Measurements from ENCODE around the gene CDC42EP3.
A peak's percentile ranks its signal among the peaks of the same experiment; 100 is the strongest.

Gene CDC42EP3

GRCh38 chr2:37629529-37629928, 41.9 kb downstream of the CDC42EP3 start:
- peaks cover 3% of the 10 kb centered on the region for H3K9me3 Mint-ChIP-seq
- H3K36me3 Mint-ChIP-seq (ENCODE audit: low read depth) = peaks cover 6% of the 10 kb centered on the region
- peak overlapping the region; percentile 67 for H3K27ac Mint-ChIP-seq
- no peaks in the 10 kb centered on the region for H3K27me3 Mint-ChIP-seq
- H3K4me3 Mint-ChIP-seq = no peak overlapping the region
- peaks cover 89% of the 10 kb centered on the region for H3K4me1 Mint-ChIP-seq (ENCODE audit: low read depth)
- no peak for DNase-seq

DNA sequence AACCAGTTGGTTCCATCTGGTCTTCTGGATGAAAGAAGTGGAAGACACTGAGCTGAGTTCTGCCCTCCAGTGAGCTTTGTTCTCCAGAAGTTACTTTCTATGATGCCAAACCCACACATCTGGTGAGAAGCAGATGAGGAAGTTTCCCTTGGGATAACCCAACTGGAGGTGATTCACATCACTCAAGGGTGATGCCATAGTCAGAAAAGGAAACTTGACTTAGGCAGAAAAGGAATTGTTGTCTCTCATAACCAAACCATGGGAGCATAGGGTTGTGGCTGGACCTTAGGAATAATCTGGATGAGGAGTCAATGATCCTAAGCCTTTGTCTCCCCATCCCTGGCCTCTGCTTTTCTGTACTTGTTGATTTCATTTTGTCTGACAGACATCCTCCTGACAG, 43.7 kb downstream of the CDC42EP3 start:
- no peaks in the 10 kb centered on the region for H3K27me3 Mint-ChIP-seq
- no peak for DNase-seq
- peak overlapping the region; percentile 79 for H3K27ac Mint-ChIP-seq
- H3K4me1 Mint-ChIP-seq (ENCODE audit: low read depth) = peaks cover 90% of the 10 kb centered on the region
- peaks cover 11% of the 10 kb centered on the region for H3K9me3 Mint-ChIP-seq
- peaks cover 6% of the 10 kb centered on the region for H3K36me3 Mint-ChIP-seq (ENCODE audit: low read depth)
- H3K4me3 Mint-ChIP-seq = no peak overlapping the region

DNA sequence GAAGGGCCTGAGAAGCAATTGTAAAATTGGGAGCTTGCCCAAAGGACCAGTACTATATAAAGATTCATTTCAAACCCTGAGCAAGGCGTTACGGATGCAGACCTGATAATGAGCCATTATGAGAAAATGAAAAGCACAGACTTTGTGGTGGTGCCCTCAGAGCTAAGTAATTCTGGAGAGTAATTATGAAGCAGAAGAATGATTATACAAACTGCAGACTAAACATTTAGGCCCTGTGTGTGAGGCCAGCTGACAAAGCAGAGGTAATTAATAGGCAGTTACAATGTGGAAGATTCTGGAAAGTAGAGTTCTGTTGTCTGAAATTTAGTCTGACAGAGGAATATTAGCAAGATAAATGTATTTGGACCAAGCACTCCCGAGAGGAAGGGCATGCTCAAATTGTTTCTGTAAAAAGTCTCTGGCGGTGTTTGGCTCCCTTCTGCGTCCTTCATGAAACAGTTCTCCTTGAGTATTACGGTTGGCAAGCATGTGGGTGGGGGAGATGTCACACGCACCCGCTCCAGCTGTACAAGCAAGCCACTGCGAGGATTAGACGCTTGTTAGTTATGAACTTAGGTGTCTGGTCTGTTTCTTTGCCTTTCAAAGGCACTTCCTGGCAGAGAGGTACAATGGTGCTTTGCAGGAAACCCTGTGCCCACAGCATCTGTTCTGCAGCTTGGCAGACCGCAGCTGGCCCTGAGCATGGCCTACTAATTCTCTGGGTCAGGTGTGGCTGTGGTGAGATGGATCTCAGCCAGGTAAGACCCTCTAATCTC, 45.5 kb downstream of the CDC42EP3 start:
- Mint-ChIP-seq H3K4me1 (ENCODE audit: low read depth) (peaks cover 95% of the 10 kb centered on the region), H3K27me3 (no peaks in the 10 kb centered on the region), H3K27ac (peak overlapping the region; percentile 95), H3K4me3 (peak overlapping the region; percentile 45), H3K9me3 (peaks cover 11% of the 10 kb centered on the region), H3K36me3 (ENCODE audit: low read depth) (peaks cover 4% of the 10 kb centered on the region)
- peak; percentile 61 for DNase-seq

DNA sequence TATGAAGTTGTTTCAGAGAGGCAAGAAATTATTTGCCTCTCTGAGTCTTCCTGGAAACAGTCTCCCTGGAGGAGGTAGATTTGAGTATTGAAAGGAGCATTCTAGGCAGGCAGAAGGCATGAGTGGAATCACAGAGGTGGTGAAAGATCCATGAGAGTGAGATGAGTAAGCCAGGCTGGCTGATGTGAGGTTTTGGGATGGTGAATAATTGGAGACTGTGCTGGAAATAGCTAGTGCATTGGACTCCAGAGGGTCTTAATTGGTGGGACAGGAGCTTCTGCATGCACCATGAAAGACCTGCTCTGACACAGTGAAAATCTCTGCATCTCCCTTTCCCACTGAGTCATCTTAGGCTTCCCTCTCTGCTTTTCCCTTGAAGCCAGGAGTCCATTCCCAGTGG, 46.3 kb downstream of the CDC42EP3 start:
- Mint-ChIP-seq H3K4me3 (peak overlapping the region; percentile 54), H3K36me3 (ENCODE audit: low read depth) (peaks cover 4% of the 10 kb centered on the region), H3K27me3 (no peaks in the 10 kb centered on the region), H3K4me1 (ENCODE audit: low read depth) (peaks cover 94% of the 10 kb centered on the region), H3K9me3 (peaks cover 11% of the 10 kb centered on the region), H3K27ac (peak overlapping the region; percentile 95)
- DNase-seq = no peak

DNA sequence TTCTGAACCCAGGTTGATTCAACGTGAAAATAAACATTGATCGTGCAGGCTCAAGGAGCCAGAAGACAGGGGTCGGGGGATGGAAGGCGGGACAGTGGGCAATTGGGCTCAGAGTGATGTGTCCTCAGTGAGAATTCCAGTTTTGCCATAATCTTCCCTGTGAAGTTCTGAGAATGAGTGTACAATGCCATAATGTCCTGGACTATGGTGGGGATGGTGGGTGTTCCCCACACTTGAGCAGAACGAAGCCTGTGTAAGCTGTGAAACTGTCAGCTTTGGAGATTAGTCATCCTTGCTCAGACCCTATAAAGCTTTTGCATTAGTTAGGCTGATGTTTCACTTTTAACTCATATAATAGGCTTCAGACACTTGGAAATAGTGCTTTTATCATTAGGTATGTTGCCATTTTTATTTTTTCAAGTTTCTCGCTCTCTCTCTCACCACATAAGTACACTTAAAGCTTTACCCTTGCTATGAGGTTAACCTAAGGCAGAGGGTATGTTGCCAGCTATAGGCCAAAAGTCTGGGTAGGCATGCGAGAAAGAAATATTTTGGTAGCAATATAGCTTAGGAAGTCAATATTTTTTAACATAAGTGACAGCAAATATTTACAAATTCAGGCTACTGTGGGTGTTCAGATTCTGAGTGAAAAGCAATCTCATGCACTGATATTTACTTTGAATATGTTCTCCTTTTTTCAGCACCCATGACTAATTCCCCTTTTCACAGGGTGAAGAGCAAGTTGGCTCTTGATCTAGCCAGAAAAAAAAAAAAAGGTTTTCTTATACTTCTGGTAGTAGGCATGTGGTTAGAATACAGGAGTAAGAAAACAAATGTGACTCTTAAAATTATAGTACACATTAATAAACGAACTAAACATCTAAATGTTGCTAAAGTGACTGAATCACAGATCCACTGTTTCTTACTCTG, 47.2 kb downstream of the CDC42EP3 start:
- peaks cover 94% of the 10 kb centered on the region for H3K4me1 Mint-ChIP-seq (ENCODE audit: low read depth)
- no peaks in the 10 kb centered on the region for H3K27me3 Mint-ChIP-seq
- H3K9me3 Mint-ChIP-seq = peaks cover 11% of the 10 kb centered on the region
- H3K36me3 Mint-ChIP-seq (ENCODE audit: low read depth) = no peaks in the 10 kb centered on the region
- peak; percentile 64 for DNase-seq
- peak overlapping the region; percentile 54 for H3K4me3 Mint-ChIP-seq
- H3K27ac Mint-ChIP-seq = peak overlapping the region; percentile 95

- H3K36me3 Mint-ChIP-seq (ENCODE audit: low read depth) = no peaks in the 10 kb centered on the region
- peak overlapping the region; percentile 95 for H3K27ac Mint-ChIP-seq
- DNase-seq = no peak
- peaks cover 11% of the 10 kb centered on the region for H3K9me3 Mint-ChIP-seq
- H3K4me3 Mint-ChIP-seq = peak overlapping the region; percentile 54
- H3K27me3 Mint-ChIP-seq = no peaks in the 10 kb centered on the region
- H3K4me1 Mint-ChIP-seq (ENCODE audit: low read depth) = peaks cover 89% of the 10 kb centered on the region
Observed at GRCh38 chr2:37623406-37623805, 48.0 kb downstream of the CDC42EP3 start.

- H3K27me3 Mint-ChIP-seq = no peaks in the 10 kb centered on the region
- H3K4me3 Mint-ChIP-seq = no peak overlapping the region
- H3K36me3 Mint-ChIP-seq (ENCODE audit: low read depth) = no peaks in the 10 kb centered on the region
- DNase-seq = no peak
- H3K4me1 Mint-ChIP-seq (ENCODE audit: low read depth) = peaks cover 89% of the 10 kb centered on the region
- peaks cover 11% of the 10 kb centered on the region for H3K9me3 Mint-ChIP-seq
- H3K27ac Mint-ChIP-seq = peak overlapping the region; percentile 95
Observed at GRCh38 chr2:37622450-37623100, 48.9 kb downstream of the CDC42EP3 start.

DNA sequence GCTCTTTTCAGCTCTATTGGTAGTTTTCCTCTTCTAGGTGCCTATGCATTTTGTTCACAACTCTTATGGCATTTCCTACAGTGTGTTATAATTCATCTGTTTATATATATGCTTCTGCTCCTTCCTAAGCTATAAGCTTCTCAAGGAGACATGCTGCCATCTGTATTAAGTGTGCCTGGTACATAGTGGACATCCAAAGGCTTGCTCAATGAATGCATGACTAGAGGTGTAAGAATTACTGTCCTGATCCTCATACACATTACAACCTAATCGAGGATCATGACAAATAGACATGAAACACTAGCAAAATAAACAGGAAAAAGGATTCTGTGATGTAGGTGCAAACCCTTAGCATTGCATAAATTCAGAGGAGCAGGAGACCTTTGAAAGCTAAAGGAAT, 50.2 kb downstream of the CDC42EP3 start:
- Mint-ChIP-seq H3K27ac (no peak overlapping the region), H3K4me1 (ENCODE audit: low read depth) (peaks cover 90% of the 10 kb centered on the region), H3K9me3 (peaks cover 15% of the 10 kb centered on the region), H3K4me3 (no peak overlapping the region), H3K27me3 (no peaks in the 10 kb centered on the region), H3K36me3 (ENCODE audit: low read depth) (no peaks in the 10 kb centered on the region)
- no peak for DNase-seq

GRCh38 chr2:37619959-37620300, 51.5 kb downstream of the CDC42EP3 start:
- peak overlapping the region; percentile 67 for H3K27ac Mint-ChIP-seq
- no peaks in the 10 kb centered on the region for H3K36me3 Mint-ChIP-seq (ENCODE audit: low read depth)
- H3K27me3 Mint-ChIP-seq = no peaks in the 10 kb centered on the region
- peaks cover 90% of the 10 kb centered on the region for H3K4me1 Mint-ChIP-seq (ENCODE audit: low read depth)
- peaks cover 15% of the 10 kb centered on the region for H3K9me3 Mint-ChIP-seq
- no peak overlapping the region for H3K4me3 Mint-ChIP-seq
- no peak for DNase-seq

DNA sequence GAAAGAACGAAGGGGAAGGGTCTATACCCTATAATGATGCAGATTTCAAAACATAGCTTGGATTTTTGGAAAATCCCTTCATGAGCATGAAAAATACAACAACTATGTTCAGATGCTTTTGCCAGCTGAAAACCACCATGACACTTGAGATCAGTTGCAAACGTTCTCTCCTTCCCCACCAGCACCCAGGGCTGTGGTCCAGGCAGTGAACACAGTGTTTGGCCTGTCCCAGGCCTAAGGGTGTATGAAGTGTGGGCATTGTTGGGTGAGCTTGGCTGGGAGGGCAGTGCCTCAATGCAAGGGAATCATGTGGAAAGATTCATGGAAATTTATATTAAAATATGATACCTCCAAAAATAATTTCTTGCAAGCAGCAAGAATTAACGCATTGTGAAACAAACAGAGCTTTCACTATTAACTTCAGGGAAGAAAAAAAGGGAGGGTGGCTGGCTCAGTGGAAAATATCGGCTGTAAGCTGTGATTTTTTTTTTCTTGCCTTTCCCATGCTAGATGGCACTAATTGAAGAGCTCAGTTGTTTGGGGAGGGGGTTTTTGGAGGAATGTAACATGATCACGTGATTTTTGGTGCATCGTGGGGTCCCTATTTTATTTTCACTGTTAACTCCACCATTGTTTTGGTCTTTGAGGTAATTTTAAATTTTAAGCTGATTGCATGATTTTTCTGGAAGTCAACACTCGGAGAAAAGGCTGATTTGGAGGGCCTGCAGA, 52.0 kb downstream of the CDC42EP3 start:
- DNase-seq = no peak
- H3K36me3 Mint-ChIP-seq (ENCODE audit: low read depth) = no peaks in the 10 kb centered on the region
- H3K27ac Mint-ChIP-seq = peak overlapping the region; percentile 67
- H3K9me3 Mint-ChIP-seq = peaks cover 13% of the 10 kb centered on the region
- H3K4me1 Mint-ChIP-seq (ENCODE audit: low read depth) = peaks cover 90% of the 10 kb centered on the region
- no peaks in the 10 kb centered on the region for H3K27me3 Mint-ChIP-seq
- H3K4me3 Mint-ChIP-seq = no peak overlapping the region

DNA sequence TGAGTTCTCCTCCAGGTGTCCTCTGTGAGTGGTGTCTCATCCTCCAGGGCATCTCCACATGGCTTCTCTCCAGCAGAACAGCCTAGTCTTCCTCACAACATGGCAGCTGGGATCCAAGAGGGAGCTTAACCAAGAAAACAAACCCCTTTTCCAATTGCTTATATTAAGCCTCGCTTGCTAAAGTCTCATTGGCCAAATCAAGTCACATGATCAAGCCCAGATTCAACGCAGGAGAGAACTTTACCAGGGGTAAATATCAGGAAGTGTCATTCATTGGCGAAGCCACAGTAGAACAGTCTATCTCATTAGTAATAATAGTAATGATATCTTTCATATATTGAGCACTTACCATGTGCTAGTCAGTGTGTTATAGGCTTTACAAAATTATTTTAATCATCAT, 53.1 kb downstream of the CDC42EP3 start:
- no peak overlapping the region for H3K27ac Mint-ChIP-seq
- peaks cover 88% of the 10 kb centered on the region for H3K4me1 Mint-ChIP-seq (ENCODE audit: low read depth)

GRCh38 chr2:37617119-37617892, 54.1 kb downstream of the CDC42EP3 start:
- H3K36me3 Mint-ChIP-seq (ENCODE audit: low read depth) = no peaks in the 10 kb centered on the region
- H3K27ac Mint-ChIP-seq = peak overlapping the region; percentile 55
- peaks cover 4% of the 10 kb centered on the region for H3K9me3 Mint-ChIP-seq
- peaks cover 79% of the 10 kb centered on the region for H3K4me1 Mint-ChIP-seq (ENCODE audit: low read depth)
- no peak for DNase-seq
- H3K4me3 Mint-ChIP-seq = no peak overlapping the region
- no peaks in the 10 kb centered on the region for H3K27me3 Mint-ChIP-seq

More for the DNA sequence above, 53.1 kb downstream of the CDC42EP3 start:
- Mint-ChIP-seq H3K4me3 (no peak overlapping the region), H3K36me3 (ENCODE audit: low read depth) (no peaks in the 10 kb centered on the region), H3K9me3 (peaks cover 9% of the 10 kb centered on the region), H3K27me3 (no peaks in the 10 kb centered on the region)
- no peak for DNase-seq

DNA sequence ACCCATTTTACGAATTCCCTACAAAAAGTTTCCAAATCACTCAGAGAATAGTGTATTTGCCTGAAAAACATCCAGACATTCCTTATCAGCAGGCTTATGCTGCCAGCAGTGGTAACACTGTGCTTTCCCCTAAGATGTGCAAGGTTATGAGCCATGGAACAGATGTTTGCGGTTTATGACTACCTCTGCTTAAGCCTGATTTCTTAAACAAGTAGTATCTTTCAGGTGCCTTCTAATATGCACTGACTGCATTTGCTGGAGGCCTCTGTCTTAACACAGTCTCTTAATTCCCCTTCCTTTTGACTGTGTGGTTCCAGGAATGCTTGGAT, 54.8 kb downstream of the CDC42EP3 start:
- Mint-ChIP-seq H3K9me3 (peaks cover 4% of the 10 kb centered on the region), H3K27me3 (no peaks in the 10 kb centered on the region), H3K4me1 (ENCODE audit: low read depth) (peaks cover 76% of the 10 kb centered on the region), H3K27ac (peak overlapping the region; percentile 67), H3K4me3 (no peak overlapping the region), H3K36me3 (ENCODE audit: low read depth) (no peaks in the 10 kb centered on the region)
- DNase-seq = no peak

All from activated T-cell treated with anti-CD3 and anti-CD28 coated beads, Interleukin-2, amount 50 U/mL, for 24 hours (primary cell).